D341Med (cell line): ENCODE data around the gene HS6ST3.
"Not testable (repeated sequence)": the region's sequence is repeated elsewhere in the genome, so short reads cannot be mapped to it uniquely, and the experiment has no call there.

Experiments
- DNase-seq: peaks from one replicate; pipeline ENCODE4 v3.0.0; 2012; ENCODE audit warnings: low spot score

The HS6ST3 gene

GRCh38 chr13:96089749-96090239 is at the start of gene HS6ST3:
HS6ST3 (plus strand) TSS chr13:96090107.
- DNase-seq: no peak

DNA sequence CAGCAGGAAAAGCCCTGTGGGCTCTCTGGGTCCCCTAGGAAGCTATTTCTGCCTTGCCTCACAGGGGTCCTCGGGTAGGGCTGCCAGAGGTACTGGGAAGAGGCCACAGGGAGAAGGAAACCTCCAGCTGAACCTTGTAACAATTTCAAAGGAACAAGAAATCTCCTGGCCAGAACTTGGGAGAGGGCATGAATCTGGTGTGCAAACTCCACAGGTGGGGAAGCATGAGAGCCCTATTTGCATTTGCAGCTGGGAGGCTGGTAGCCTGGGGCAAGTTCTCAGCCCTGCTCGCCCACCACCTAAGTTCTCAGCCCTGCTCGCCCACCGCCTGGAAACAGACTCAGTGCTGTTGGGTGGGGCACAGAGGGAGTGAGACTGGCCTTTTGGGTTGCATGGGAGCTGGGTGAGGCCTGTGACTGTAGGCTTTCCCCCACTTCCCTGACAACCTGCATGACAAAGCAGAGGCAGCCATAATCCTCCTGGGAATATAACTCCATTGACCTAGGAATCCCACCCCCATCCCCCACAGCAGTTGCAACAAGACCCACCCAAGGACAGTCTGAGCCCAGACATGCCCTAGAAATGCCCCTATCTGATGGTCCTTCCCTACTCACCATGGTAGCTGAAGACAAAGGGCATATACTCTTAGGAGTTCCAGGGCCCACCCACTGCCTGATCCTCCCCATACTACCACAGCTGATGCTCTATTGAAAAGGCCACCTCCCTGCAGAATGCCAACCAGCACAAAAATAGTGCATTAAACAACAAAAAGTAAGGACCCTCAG is 48.4 kb upstream of the HS6ST3 start:
- no peak for DNase-seq

GRCh38 chr13:96044238-96044637 is 45.7 kb upstream of the HS6ST3 start:
- no peak for DNase-seq

- not testable (repeated sequence) for DNase-seq
Measured at GRCh38 chr13:96046449-96047126, 43.3 kb upstream of the HS6ST3 start.

- DNase-seq: not testable (repeated sequence)
Measured at GRCh38 chr13:96050955-96051354, 39.0 kb upstream of the HS6ST3 start.

- DNase-seq: not testable (repeated sequence)
Measured at GRCh38 chr13:96051491-96051890, 38.4 kb upstream of the HS6ST3 start.

GRCh38 chr13:96051946-96052345 is 38.0 kb upstream of the HS6ST3 start:
- not testable (repeated sequence) for DNase-seq

DNA sequence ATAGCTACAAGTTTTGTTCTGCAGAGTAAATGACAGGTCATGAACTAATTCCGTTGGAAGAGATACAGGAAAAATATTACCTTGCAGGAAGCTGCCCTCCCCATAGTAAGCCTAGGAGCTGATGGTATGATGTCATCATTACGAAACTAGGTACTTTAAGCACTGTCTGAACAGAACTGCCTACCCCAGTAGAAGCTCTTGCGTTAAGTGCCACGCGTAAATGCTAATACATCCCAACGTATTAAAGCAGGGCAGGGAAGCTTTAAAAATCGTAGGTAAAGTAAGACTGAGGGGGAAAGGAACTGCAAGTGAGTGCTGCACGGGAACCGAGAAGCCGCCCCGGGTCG is 37.3 kb upstream of the HS6ST3 start:
- DNase-seq: no peak

DNA sequence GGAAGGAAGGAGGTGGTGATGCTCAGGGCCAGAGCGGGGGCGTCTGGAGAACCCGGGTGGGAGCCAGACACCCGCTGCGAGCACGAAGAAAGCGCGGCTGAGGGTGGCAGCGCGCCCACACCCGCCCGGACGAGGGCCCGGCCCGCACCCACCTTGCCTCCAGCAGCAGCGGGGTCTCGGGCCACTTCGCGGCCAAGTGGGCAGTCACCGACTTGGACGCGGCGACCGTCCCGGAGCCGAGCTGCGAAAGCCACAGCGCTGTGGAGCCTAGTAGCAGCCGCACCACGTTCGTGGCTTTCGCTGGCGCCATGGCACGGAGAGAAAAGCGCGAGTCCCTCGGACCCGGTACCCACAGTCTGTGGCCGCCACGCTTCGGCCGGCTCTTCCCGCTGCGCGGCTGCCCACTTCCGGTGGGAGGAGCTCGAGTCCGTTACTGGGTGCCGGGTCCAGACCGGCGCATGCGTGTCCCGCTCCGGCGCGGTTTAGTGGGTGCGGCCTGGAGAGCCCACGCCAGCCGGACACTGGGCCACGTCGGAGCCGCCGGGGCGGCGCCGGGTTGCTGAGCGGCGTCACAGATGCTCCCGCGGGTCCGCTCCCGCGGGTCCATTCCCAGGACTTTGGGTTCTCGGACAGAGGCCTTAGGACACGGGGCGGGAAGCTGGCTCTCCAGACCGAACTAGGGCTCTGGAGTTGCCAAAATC is 36.8 kb upstream of the HS6ST3 start, which contains the start of gene UGGT2:
Gene UGGT2 (minus strand): TSS at position 399 of the 701 bp plus-strand sequence. CDS start 89 bp downstream, at position 310.
- DNase-seq: peak; percentile 95

- DNase-seq: no peak
Measured at GRCh38 chr13:96065849-96066248, 24.1 kb upstream of the HS6ST3 start.

- no peak for DNase-seq
Measured at GRCh38 chr13:96068729-96069128, 21.2 kb upstream of the HS6ST3 start.

- no peak for DNase-seq
Measured at GRCh38 chr13:96071504-96071903, 18.4 kb upstream of the HS6ST3 start.

GRCh38 chr13:96072392-96072791 is 17.5 kb upstream of the HS6ST3 start:
- DNase-seq: no peak

- peak; percentile 29 for DNase-seq
Measured at GRCh38 chr13:96075953-96076543, 13.9 kb upstream of the HS6ST3 start.

GRCh38 chr13:96080676-96081075 is 9.2 kb upstream of the HS6ST3 start:
- no peak for DNase-seq

DNA sequence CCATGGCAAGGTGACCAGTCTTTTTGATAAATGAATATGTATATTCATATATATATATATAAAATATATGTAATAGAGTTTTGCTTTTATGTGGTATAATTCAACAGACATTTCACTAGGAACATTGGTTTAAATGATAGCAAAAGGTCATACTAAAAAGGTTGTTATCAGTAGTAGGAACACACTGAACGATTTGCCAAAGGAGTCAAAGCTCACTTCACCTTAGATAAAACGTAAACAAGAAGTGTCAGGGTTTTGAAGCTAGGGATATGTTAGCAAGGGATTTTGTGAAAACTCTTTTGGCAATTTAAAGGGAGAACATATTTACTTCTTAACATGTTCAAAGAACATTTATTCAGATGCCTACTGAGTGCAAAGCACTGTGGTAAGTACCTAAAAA is 8.0 kb upstream of the HS6ST3 start:
- DNase-seq: no peak

GRCh38 chr13:96082640-96083039 is 7.3 kb upstream of the HS6ST3 start:
- no peak for DNase-seq

- DNase-seq: no peak
Measured at GRCh38 chr13:96086736-96087135, 3.2 kb upstream of the HS6ST3 start.

GRCh38 chr13:96089139-96089538 is 768 bp upstream of the HS6ST3 start:
- DNase-seq: no peak

- DNase-seq: peak; percentile 81
Measured at GRCh38 chr13:96090240-96091101, 564 bp downstream of the HS6ST3 start.
